ENCODE data around the gene VWA5B2. TPM values are rescaled to one million over a fixed set of nuclear protein-coding genes. Genes with fewer than 3 reads are reported as not detected.
"Not testable (repeated sequence)": the region's sequence is repeated elsewhere in the genome, so short reads cannot be mapped to it uniquely, and the experiment has no call there.

The VWA5B2 gene
- total RNA-seq, 1 donor from 2014 or later: not detected

DNA sequence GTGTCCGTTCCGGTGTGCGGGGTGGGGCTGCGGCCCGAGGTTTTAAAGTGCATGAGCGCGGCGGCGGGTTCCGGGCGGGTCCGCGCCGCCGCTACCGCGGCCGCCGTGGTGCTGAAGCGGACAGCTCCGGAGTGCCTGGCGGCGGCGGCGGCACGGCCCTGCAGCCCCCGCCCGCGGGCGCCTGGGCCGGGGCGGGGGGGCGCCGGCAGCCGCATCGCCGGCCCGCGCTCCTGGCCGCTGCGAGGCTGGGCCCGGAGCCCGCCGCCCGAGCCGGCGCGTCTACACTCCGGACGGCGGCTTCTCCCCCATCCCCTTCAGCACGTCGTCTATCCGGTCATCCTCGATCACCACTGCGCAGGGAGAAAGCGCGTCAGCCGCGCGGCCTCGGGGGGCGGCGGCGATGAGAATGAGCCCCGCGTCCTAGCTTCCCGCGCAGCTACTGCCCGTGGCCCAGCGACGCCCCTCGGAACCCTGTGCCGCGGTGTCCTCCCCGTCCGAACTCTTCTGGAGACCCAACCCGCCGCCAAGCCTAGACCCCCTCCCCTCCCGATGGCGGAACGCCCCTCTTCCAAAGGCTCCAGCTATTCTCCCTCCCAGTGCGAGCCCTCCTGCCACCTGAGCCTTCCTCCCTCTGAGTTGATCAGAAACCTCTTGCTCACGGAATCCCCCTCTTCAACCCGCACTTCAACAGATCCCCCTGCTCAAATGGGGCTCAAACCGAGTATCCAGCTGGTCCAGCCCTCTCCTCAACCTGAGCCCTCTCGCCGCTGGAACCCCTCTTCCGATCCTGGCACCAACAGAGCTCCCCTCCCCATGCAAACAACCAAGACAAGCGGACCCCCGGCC, 30.7 kb downstream of the VWA5B2 start:
- DNase-seq (ENCODE audit: missing footprints) (no peak), ATAC-seq (peak; percentile 65)
- intact Hi-C loops (cut with DNase I): no loop called here

DNA sequence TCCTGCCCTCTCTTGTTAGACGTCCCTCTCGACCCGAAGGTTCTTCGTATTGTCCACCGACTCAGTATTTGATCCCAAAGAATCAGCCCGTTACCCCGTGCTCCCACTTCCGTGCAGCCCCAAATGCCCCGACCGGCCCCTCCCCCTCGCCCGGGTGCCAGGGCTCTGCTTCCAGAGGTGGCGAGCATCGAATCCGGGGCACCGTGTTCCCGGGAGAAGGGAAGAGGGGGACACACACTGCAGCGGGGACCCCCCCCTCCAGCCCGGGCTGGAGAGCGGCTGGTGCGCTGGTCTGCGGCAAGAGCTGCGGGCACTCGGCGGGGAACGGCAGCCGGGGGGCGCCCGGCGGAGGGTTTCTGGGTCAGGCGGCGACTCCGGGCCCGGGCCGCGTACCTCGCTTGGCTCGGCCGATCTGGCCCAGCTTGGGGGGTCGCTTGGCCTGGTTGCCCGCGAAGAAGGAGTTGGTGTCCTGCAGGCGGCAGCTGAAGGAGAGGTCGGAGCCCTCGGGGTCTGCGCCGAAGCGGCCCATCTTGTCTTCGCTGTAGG, 31.4 kb downstream of the VWA5B2 start:
- intact Hi-C loops (cut with DNase I): no loop called here
- no peak for DNase-seq (ENCODE audit: missing footprints)
- no peak for ATAC-seq

DNA sequence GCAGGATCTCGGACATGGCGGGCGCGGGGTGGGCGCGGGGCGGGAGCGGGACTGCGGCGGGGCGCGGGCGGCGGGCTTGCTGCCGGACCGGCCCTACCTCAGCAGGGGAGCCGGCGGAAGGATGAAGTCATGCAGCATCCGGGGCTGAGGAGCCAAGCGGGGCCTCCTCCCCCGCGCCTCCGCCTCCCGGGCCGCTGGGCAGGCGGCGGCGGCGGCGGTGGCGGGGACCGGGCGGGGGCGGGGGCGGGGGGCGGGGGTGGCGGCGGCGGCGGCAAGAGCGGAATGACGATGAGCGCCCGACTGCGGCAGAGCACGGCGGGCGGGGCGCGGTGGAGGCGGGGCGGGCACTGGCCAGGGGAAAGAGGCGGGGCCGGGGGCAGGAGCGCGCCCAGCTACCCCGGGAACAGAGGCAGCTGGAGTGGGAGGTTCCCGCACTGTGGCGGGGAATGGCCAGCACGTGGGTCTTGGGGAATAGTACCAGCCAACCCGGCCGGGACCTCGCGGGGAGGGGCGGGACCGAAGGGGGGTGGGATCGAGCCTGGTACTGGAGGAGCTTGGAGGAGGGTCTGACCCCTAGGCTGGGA, 32.0 kb downstream of the VWA5B2 start, which contains the start of gene CAMK2N2:
Gene CAMK2N2, minus strand, starts transcription at position 284 of the 584 bp plus-strand sequence. Its CDS starts 268 bp downstream, at position 16.
- intact Hi-C loops (cut with DNase I): no loop called here
- DNase-seq (ENCODE audit: missing footprints): no peak
- peak; percentile 51 for ATAC-seq

DNA sequence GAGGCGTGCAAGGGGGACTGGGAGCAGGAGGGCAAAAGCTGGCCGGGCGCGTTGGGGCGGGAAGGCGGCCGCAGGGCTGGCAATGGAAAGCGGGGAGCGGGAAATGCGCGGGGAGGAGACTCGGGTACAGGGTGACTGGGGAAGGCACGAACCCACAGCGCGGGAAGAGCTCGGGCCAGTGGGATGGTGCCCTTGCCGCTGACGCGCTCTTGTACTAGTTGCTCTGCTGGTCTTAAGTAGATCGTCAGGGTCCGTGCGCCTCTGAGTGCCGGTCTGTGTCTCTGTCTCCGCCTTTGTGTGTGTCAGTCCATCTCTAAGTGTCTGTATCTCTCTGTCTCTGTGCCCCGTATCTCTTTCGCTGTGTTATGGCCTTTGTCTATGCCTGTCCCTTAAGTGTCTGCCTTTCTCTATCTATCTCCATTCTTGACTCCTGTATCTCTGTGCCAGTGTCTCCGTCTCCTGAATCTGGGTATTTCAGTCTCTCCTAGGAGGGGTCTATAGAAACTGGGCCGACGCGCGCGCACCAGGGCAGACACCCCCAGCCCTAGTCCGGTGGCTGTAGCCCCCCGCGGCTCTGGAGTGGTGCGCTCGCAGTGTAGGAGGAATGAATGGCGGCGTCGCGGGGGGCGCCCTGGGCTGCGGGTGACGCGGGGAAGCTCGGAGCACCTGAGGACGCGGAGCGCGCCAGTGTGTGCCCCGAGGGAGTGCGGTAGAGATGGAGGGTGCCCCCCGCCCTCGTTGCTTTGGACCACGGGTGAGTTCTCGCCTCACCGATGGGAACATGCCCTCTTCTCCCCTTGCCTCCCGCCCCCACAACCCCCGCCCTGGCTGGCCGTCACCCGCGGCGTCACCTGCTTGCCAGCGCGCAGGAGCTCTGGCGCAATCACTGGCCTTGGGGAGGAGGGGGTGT, 32.7 kb downstream of the VWA5B2 start:
- DNase-seq (ENCODE audit: missing footprints) (no peak), ATAC-seq (no peak)
- intact Hi-C loops (cut with DNase I): no loop called here

DNA sequence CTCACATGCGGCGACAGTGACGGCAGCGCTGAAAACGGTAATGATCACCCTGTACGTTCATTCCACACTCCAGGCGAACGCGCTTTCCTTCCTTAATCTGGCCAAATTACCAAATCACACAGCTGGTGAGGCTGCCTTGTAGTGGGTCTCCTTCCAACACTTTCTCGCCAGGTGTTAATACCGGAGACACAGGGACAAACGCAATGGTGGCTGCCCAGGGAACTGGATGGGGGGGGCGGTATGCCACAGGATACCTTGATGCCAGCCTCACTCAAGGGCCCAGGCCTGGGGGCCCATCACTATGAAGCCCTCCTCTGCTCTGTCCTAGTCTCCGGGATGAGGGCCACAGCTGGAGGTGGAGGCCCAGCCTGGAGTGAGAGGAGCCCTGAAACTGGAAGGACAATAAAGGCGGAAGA, 33.4 kb downstream of the VWA5B2 start:
- DNase-seq (ENCODE audit: missing footprints): no peak
- intact Hi-C loops (cut with DNase I): no loop called here
- ATAC-seq: no peak

DNA sequence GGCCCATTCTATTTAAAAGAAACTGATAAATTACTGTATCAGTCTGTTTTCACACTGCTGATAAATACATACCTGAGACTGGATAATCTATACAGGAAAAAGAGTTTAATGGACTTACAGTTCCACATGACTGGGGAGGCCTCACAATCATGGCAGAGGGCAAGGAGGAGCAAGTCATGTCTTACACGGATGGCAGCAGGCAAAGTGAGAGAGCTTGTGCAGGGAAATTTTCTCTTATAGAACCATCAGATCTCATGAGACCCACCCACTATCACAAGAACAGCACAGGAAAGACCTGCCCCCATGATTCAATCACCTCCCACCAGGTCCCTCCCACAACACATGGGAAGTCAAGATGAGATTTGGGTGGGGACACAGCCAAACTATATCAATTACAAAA, 37.9 kb downstream of the VWA5B2 start:
- DNase-seq (ENCODE audit: missing footprints); ATAC-seq; intact Hi-C loops (cut with DNase I): not testable (repeated sequence)

DNA sequence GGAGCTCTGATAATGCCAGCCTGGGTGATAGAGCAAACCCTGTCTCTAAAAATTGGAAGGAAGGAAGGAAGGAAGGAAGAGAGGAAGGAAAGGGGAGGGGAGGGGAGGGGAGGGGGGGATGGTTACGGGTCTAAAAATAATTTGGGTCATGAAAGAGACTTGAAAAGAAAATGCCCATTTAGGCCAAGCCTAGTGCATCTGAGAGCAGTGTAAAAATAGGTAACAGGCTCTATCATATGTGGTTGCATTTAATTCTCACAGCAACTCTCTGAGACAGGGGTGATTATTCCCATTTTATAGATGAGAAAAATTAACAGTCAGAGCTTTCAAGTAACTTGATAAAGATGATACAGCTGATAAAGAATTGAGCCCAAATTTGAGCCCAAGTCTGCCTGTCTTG, 42.9 kb downstream of the VWA5B2 start:
- intact Hi-C loops (cut with DNase I): no loop called here
- no peak for DNase-seq (ENCODE audit: missing footprints)
- ATAC-seq: no peak

DNA sequence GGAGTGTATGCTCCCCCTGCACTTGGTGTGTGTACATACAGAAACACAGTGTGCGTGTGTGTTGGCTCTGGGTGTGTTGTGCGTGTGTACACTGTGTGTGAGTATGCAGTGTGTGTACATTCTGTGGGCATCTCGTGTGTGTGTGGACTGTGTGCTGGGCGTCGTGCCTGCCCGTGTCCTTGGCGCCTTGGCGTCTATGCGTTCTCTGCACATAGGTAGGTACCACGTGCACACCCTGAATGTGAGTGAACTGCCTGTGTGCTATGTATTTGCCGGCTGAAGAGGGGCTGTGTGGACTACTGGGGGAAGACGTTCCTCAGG, 46.0 kb downstream of the VWA5B2 start:
- intact Hi-C loops (cut with DNase I): no loop called here
- ATAC-seq: no peak

DNA sequence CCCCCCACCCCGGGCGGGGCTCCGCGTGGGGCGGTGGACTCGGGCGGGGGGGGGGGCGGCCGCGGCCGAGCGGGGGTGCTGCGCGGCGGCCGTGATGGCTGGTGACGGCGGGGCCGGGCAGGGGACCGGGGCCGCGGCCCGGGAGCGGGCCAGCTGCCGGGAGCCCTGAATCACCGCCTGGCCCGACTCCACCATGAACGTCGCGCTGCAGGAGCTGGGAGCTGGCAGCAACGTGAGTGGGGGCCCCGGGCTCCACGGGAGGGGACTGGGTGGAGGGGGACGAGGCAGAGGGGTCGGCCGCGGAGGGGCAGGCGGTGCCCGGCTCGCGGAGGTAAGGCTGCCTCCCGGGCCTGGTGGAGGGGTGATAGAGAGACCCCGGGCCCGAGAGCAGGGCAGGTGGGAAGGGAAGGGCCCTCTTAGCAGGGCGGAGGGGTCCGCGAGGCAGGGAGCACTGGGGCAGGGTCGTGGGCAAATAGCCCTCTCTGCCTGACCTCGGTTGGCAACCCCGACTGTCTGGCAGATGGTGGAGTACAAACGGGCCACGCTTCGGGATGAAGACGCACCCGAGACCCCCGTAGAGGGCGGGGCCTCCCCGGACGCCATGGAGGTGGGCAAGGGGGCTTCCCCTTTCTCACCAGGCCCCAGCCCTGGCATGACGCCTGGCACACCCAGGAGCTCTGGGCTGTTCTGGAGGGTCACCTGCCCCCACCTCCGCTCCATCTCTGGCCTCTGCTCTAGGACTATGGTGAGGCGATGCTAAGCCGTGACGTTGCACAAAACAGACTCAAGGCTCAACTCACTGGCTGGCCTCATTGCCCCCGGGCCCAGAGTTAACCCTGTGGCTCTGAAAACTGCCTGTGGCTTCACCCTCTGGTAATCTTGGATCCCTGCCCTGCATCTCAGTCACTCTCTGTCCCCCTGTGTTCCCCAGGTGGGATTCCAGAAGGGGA, 46.9 kb downstream of the VWA5B2 start, which contains the start of gene ECE2:
Gene ECE2, plus strand, starts transcription at position 62 of the 950 bp plus-strand sequence. Its CDS starts 132 bp downstream, at position 194.
- intact Hi-C loops (cut with DNase I): no loop called here
- DNase-seq (ENCODE audit: missing footprints) (no peak), ATAC-seq (no peak)

More for the DNA sequence above, 46.0 kb downstream of the VWA5B2 start:
- DNase-seq (ENCODE audit: missing footprints): no peak

DNA sequence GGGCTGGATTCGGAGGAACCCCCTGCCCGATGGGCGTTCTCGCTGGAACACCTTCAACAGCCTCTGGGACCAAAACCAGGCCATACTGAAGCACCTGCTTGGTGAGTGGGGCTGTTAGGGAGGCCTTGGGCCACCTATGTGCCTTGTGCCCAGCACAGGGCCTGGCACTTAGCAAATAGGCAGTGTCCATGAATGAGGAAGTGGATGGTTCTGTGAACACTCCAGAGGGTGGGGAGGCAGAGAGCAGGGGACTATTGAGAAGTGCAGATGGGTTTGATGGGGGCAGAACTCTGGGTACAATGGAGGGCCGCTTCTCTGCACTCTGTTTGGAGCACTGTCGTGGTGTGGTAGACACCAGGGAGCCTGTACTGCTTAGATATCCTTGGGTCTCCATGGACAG, 48.0 kb downstream of the VWA5B2 start:
- intact Hi-C loops (cut with DNase I): no loop called here
- ATAC-seq (no peak), DNase-seq (ENCODE audit: missing footprints) (no peak)

DNA sequence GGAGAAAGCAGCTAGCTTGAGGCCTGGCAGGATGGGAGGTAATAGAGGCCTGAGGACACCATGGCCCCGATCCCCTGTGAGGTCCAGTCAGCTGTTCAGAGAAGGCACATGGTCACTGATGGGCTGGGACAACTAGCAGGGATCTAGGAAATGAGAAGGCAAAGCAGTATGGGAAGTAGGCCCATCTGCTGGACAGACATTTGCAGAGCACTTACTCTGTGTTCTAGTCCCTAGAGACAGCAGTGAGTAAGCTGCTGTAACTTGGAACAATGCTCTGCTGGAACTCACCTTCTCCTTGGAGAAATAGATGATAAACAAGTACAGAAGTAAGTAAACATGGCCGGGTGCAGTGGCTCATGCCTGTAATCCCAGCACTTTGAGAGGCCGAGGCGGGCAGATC, 53.6 kb downstream of the VWA5B2 start:
- ATAC-seq (no peak), DNase-seq (ENCODE audit: missing footprints) (no peak)
- intact Hi-C loops (cut with DNase I): no loop called here

DNA sequence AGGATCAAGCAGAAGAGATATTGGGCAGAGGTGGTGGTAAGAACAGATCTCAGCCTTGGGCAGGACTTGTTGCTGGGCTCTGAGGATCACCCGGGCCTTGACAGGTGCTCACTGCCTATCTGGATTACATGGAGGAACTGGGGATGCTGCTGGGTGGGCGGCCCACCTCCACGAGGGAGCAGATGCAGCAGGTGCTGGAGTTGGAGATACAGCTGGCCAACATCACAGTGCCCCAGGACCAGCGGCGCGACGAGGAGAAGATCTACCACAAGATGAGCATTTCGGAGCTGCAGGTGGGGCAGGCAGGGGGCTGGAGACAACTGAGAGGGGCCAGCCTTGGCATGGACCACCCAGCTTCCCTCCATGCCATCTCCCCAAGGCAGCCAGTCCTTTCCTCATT, 54.3 kb downstream of the VWA5B2 start:
- DNase-seq (ENCODE audit: missing footprints) (no peak), ATAC-seq (no peak)
- intact Hi-C loops (cut with DNase I): no loop called here

DNA sequence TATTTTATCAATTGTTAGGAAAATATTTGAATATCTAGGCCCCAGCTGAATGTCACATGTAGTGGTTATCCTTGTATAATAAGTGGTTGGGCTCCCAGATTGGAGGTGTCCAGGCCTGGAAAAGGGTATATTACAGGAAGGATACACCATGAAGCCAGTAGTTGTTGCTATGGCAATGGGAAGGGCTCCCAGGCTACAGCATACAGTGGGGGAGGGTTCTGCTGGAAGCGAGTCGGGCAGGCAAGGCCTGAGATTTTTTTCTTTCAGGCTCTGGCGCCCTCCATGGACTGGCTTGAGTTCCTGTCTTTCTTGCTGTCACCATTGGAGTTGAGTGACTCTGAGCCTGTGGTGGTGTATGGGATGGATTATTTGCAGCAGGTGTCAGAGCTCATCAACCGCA, 55.3 kb downstream of the VWA5B2 start:
- peak; percentile 37 for ATAC-seq
- no peak for DNase-seq (ENCODE audit: missing footprints)
- intact Hi-C loops (cut with DNase I): no loop called here

DNA sequence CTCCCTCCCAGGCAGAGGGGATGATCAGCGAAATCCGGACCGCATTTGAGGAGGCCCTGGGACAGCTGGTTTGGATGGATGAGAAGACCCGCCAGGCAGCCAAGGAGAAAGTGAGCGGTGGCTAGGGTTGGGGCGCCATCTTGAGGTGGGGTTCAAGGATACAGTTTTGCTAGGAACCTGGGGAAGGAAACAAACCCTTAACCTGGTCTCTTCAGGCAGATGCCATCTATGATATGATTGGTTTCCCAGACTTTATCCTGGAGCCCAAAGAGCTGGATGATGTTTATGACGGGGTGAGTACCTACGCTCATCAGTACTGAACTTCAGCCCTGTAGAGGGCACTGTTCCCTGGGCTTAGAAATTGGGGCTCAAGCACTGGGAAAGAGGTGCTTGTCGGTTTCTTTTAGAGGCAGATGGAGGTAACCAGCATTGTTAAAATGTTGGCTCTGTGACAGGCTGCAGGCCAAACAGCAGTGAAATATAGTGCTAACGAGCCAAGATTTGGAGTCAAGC, 60.1 kb downstream of the VWA5B2 start:
- DNase-seq (ENCODE audit: missing footprints) (no peak), ATAC-seq (peak; percentile 18)
- intact Hi-C loops (cut with DNase I): no loop called here

DNA sequence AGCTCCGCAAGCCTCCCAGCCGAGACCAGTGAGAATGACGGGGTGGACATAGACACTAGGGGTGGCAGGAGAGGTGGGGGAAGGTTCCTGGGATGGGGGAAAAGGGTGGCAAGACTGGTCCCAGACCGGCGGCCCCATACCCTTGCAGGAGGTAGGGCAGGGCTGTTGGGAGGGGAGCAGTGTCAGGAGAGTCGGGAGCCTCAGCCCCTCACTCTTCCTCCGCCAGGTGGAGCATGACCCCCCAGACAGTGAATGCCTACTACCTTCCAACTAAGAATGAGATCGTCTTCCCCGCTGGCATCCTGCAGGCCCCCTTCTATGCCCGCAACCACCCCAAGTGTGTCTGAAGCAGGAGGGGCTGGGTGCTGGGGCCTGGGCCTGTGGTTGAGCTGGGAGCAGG, 60.9 kb downstream of the VWA5B2 start:
- ATAC-seq (no peak), DNase-seq (ENCODE audit: missing footprints) (no peak)
- intact Hi-C loops (cut with DNase I): no loop called here

DNA sequence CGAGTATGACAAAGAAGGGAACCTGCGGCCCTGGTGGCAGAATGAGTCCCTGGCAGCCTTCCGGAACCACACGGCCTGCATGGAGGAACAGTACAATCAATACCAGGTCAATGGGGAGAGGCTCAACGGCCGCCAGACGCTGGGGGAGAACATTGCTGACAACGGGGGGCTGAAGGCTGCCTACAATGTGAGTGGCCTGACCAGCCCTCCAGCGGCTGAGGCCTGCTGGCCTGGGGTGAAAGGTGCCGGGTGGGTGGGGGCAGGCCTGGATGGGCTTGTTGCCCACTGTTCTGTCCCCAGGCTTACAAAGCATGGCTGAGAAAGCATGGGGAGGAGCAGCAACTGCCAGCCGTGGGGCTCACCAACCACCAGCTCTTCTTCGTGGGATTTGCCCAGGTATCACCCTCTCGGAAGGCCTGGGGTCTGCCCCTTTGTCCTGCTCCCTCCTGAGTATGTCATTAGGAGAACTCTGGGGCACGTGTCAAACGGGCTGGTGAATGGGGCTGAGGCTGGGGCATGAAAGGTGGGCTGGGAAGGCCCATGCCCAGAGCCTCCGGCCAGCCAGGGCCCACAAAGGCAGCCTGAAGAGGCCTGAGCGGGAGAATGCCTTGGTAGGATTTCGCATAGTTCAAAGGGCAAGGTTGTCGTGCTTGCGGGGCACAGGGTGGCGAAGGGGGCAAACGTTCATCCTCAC, 61.8 kb downstream of the VWA5B2 start:
- ATAC-seq (no peak), DNase-seq (ENCODE audit: missing footprints) (no peak)
- intact Hi-C loops (cut with DNase I): no loop called here
